HG02623 (cell line): Measurements from ENCODE around the gene GTPBP10.

Experiments used
- ATAC-seq: cut with Tn5 transposase; IDR thresholded peaks from one replicate; pipeline ENCODE4 v1.9.1; 2021; ENCODE audit warnings: moderate library complexity; ENCODE audit not compliant: unreplicated experiment

Gene GTPBP10

DNA sequence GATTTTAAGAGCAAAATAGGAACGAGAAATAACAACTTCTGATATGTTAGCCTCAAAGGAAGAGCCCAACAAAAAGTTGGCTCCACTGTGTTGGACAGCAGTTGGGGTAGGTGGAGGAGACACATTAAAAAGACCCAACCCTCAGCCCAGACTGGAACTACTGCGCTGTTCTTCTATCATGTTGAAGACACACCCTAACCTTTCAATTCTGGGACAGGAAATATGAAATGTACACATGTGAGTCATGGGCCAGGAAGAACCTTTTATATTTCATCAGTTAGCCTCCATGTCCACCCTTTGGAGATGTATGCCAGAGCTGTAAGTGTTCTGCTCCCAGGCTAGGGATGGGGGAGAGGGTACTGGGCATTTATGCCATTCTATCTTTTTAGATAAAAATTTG is 78.9 kb downstream of the GTPBP10 start:
- ATAC-seq: no peak

DNA sequence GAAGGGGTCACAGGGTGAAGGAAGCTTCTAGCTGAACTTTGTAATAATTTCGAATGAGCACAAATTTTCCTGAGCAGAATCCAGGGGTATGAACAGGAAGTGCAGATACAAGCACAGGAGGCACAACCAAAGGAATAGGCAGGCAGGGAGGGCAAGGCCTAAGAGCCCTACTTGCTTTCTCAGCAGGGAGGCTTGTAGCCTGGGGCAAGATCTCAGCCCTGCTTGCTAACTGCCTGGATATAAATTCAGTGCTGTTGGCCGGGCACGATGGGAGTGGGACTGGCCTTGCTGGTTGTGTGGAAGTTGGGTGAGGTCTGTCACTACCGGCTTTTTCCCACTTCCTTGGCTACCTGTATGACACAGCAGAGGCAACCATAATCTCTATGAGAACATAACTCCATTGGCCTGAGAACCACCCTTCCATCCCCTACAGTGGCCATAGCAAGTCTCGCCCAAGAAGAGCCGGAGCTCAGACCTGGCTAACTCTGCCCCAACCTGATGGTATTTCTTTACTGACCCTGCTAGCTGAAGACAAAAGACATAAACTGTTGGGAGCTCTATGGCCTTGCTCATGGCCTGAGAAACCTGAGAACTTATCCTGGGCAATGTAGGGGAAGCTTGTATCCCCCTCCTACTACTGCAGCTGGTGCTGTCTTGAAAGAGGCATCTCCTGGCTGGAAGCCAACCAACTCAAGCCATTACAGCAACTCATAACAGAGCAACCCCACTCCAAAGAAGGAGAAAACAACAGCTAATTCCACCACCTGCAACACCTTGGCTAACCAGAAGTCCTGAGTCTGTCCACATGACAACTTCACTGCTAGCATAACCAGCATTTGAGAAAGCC is 84.3 kb downstream of the GTPBP10 start:
- no peak for ATAC-seq

- no peak for ATAC-seq
These were observed 86.2 kb downstream of the GTPBP10 start for GRCh38 chr7:90432752-90433151.

GRCh38 chr7:90433221-90433620 is 86.7 kb downstream of the GTPBP10 start:
- no peak for ATAC-seq
